Measurements from ENCODE around the gene RAD23A. TPM values are rescaled to one million over a fixed set of nuclear protein-coding genes. Genes with fewer than 3 reads are reported as not detected.
"Not testable (repeated sequence)": the region's sequence is repeated elsewhere in the genome, so short reads cannot be mapped to it uniquely, and the experiment has no call there.

RAD23A gene
- total RNA-seq, 4 donors from 2014 or later, result 101 to 128 (median 105) TPM

DNA sequence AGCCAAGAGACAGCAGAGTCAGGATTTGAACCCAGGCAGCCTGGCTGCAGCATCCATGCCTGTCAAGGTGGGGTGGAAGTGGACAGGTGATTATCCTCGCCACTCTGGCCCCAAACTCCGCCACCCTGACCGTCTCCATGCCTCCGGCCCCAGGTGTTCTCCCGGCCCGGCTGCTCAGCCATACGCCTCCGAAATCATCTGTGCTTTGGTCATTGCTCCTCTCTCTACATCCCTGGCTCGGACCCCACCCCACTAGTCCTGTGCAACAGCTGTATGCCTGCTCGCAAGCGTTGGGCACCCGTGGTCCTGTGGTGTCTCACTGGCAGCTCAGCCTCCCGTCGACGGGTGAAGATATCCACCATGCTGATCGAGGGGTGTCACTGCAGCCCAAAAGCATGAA, 27.6 kb downstream of the RAD23A start:
- H3K4me3 ChIP-seq (ENCODE audit: low read depth, poor library complexity, severe bottlenecking), result no peak overlapping the region
- intact Hi-C loops (cut with DNase I; ENCODE audit: low total_unique reads), result loop anchor here (10.0 kb wide), 1 partner anchor 292 kb away; no protein-coding TSS in a partner anchor
- no peak for TF ChIP-seq POLR2A (IDR thresholded peaks at IDR 0.05)
- TF ChIP-seq, protein P1, sequence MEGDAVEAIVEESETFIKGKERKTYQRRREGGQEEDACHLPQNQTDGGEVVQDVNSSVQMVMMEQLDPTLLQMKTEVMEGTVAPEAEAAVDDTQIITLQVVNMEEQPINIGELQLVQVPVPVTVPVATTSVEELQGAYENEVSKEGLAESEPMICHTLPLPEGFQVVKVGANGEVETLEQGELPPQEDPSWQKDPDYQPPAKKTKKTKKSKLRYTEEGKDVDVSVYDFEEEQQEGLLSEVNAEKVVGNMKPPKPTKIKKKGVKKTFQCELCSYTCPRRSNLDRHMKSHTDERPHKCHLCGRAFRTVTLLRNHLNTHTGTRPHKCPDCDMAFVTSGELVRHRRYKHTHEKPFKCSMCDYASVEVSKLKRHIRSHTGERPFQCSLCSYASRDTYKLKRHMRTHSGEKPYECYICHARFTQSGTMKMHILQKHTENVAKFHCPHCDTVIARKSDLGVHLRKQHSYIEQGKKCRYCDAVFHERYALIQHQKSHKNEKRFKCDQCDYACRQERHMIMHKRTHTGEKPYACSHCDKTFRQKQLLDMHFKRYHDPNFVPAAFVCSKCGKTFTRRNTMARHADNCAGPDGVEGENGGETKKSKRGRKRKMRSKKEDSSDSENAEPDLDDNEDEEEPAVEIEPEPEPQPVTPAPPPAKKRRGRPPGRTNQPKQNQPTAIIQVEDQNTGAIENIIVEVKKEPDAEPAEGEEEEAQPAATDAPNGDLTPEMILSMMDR (IDR thresholded peaks at IDR 0.05), result no peak
- 92 to 93% methylated on average over 16 of the region's 16 CpGs for WGBS, 2 donors
- DNase-seq (ENCODE audit: low spot score in 2 of 2), result no peak

DNA sequence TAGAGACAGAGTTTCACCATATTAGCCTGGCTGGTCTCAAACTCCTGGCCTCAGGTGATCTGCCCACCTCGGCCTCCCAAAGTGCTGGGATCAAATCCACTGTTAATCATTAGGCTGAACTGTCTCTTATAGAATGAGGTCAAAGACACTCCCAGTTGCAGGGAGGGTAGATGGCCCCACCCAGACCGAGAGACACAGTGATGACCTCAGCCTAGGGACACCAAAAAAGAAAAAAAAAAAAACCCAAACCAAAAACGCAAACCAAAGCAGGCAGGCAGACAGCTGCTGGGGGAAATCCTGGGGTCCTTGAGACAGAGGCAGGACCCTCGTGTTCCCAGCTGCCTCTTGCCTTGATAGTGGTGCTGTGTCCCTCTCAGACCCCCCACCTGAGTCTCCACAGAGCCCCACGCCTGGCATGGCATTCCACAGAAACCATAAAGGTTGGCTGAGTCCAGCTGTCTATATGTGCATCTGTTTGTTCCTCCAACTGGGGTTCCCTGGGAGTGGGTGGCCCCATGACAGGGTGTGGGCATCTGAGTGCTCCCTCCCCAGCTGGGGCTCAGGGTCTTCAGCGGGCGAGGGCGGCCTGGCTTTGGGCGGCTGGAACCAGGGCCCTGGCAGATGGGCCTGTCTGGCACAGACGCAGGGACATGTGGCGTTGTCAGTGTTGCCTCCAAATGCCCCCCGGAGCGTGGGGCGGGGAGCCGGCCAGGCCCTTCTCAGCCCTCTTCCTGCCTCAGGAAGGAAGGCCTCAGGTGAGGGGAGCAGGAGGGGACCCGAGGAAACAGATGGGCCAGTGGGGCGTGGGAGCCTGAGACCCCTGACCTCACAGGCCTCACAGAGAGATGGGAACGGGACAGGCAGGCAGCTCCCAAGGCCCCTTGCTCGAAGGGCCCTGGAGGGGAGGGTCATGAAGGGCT, 28.9 kb downstream of the RAD23A start:
- TF ChIP-seq POLR2A (IDR thresholded peaks at IDR 0.05), result no peak
- TF ChIP-seq, protein P1 (IDR thresholded peaks at IDR 0.05), result no peak
- no peak for DNase-seq (ENCODE audit: low spot score in 2 of 2)
- no peak overlapping the region for H3K4me3 ChIP-seq (ENCODE audit: low read depth, poor library complexity, severe bottlenecking)
- WGBS, 2 donors, result 47 to 61% methylated on average over 6 to 19 of the region's 19 CpGs
- intact Hi-C loops (cut with DNase I; ENCODE audit: low total_unique reads), result loop anchor here (5.0 to 10.0 kb wide), 2 partner anchors 123 to 290 kb away; no protein-coding TSS in a partner anchor

DNA sequence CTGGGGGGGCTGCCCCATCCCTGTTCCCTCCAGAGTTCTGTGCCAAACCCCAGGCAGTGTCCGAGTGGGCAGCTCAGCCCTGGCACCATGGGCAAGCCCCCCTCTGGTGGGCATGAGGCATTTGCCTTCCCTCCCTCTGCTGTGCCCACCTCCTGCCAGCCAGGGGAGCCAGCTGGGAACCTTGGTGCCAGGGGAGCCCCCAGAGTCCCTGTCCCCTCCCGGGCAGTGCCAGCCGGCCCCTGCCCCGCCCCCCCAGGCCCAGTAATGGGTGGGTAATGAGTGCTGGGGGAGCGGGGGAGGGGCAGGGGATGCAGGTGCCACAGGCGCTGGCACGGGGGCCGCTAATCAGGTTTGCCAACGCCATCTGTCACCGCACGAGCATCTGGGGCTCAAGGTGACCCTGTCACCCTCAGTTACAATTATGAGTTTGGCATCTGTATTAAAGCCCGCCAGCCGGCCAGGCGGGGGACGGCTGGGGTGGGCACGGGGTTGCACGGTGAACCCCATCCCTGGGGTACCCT, 29.6 kb downstream of the RAD23A start:
- H3K4me3 ChIP-seq (ENCODE audit: low read depth, poor library complexity, severe bottlenecking), result no peak overlapping the region
- 59 to 81% methylated on average over 13 to 15 of the region's 17 CpGs for WGBS, 2 donors
- TF ChIP-seq POLR2A (IDR thresholded peaks at IDR 0.05), result no peak
- TF ChIP-seq, protein P1 (IDR thresholded peaks at IDR 0.05), result no peak
- intact Hi-C loops (cut with DNase I; ENCODE audit: low total_unique reads), result loop anchor here (5.0 to 10.0 kb wide), 2 partner anchors 122 to 290 kb away; no protein-coding TSS in a partner anchor
- no peak for DNase-seq (ENCODE audit: low spot score in 2 of 2)

DNA sequence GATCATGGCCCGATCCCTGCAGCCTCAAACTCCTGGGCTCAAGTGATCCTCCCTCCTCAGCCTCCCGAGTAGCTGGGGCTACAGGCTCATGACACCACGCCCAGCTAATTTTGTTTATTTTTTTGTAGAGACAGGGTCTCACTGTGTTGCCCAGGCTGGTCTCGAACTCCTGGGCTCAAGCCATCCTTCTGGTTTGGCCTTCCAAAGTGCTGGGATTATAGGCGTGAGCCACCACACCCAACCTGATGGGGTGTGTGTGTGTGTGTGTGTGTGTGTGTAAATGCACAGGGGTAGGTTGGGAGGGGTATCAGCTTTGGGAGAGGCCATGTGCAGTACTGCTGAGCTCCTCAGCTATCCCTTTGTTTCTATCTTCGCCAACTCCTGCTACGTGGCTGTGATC, 30.4 kb downstream of the RAD23A start:
- intact Hi-C loops (cut with DNase I; ENCODE audit: low total_unique reads), result loop anchor here (5.0 to 10.0 kb wide), 2 partner anchors 121 to 289 kb away; no protein-coding TSS in a partner anchor
- not testable (repeated sequence) for H3K4me3 ChIP-seq (ENCODE audit: low read depth, poor library complexity, severe bottlenecking); DNase-seq (ENCODE audit: low spot score in 2 of 2)
- WGBS, 2 donors, result 76 to 80% methylated on average over 7 of the region's 7 CpGs

DNA sequence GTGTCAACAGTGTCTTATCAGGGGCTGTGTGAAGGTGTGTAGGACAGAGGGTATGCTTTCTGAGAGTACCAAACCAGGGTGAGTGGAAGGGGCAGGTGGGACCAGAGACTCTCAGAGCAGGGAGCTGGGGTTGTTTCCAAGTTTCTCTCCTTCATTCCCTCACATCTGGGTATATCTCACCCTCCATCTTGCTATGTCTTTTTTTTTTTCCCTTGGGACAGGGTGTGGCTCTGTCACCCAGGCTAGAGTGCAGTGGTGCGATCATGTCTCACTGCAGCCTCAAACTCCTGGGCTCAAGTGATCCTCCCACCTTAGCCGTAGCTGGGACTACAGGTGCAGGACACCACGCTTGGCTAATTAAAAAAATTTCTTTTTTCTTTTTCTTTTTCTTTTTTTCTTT, 34.3 kb downstream of the RAD23A start:
- DNase-seq (ENCODE audit: low spot score in 2 of 2), result no peak
- TF ChIP-seq POLR2A (IDR thresholded peaks at IDR 0.05), result no peak
- TF ChIP-seq, protein P1 (IDR thresholded peaks at IDR 0.05), result no peak
- no peak overlapping the region for H3K4me3 ChIP-seq (ENCODE audit: low read depth, poor library complexity, severe bottlenecking)
- 72 to 80% methylated on average over 3 of the region's 3 CpGs for WGBS, 2 donors
- intact Hi-C loops (cut with DNase I; ENCODE audit: low total_unique reads), result loop anchor here (5.0 to 10.0 kb wide), 3 partner anchors 85 to 285 kb away; no protein-coding TSS in a partner anchor

DNA sequence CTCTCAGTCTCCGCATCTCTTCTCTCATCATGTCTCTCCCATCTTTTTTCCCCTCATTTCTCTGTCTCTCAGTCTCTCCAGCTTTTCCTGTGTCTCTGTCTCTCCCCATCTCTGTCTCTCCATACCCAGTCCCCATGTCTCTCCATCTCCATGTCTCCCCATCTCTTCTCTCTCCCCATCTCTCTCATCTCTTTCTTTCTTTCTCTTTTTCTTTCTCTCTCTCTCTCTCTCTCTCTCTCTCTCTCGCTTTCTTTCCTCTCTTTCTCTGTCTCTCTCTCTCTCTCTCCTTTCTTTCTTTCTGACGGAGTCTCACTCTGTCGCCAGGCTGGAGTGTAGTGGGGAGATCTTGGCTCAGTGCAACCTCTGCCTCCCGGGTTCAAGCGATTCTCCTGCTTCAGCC, 37.0 kb downstream of the RAD23A start:
- TF ChIP-seq, protein P1 (IDR thresholded peaks at IDR 0.05), result no peak
- no peak for TF ChIP-seq POLR2A (IDR thresholded peaks at IDR 0.05)
- no peak overlapping the region for H3K4me3 ChIP-seq (ENCODE audit: low read depth, poor library complexity, severe bottlenecking)
- intact Hi-C loops (cut with DNase I; ENCODE audit: low total_unique reads), result loop anchor here (10.0 kb wide), 1 partner anchor 82 kb away; no protein-coding TSS in a partner anchor
- DNase-seq (ENCODE audit: low spot score in 2 of 2), result no peak
- WGBS, 2 donors, result 91 to 96% methylated on average over 6 of the region's 6 CpGs
